ENCODE results near the gene ANKRD42.

GRCh38 chr11:83159902-83160865 is 33.3 kb upstream of the ANKRD42 start:
- TF ChIP-seq, protein P1, sequence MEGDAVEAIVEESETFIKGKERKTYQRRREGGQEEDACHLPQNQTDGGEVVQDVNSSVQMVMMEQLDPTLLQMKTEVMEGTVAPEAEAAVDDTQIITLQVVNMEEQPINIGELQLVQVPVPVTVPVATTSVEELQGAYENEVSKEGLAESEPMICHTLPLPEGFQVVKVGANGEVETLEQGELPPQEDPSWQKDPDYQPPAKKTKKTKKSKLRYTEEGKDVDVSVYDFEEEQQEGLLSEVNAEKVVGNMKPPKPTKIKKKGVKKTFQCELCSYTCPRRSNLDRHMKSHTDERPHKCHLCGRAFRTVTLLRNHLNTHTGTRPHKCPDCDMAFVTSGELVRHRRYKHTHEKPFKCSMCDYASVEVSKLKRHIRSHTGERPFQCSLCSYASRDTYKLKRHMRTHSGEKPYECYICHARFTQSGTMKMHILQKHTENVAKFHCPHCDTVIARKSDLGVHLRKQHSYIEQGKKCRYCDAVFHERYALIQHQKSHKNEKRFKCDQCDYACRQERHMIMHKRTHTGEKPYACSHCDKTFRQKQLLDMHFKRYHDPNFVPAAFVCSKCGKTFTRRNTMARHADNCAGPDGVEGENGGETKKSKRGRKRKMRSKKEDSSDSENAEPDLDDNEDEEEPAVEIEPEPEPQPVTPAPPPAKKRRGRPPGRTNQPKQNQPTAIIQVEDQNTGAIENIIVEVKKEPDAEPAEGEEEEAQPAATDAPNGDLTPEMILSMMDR (IDR thresholded peaks at IDR 0.05; ENCODE audit: low read length): no peak
- no peak for TF ChIP-seq EZH2phosphoT487 (IDR thresholded peaks at IDR 0.05; ENCODE audit: low read length)

All from MM.1S (cell line).